HG02870 (cell line): ENCODE data around the gene RRBP1.

Experiments
- ATAC-seq: cut with Tn5 transposase; IDR thresholded peaks from one replicate; pipeline ENCODE4 v1.9.1; 2021; ENCODE audit warnings: mild to moderate bottlenecking, moderate library complexity; ENCODE audit not compliant: unreplicated experiment

RRBP1 gene

DNA sequence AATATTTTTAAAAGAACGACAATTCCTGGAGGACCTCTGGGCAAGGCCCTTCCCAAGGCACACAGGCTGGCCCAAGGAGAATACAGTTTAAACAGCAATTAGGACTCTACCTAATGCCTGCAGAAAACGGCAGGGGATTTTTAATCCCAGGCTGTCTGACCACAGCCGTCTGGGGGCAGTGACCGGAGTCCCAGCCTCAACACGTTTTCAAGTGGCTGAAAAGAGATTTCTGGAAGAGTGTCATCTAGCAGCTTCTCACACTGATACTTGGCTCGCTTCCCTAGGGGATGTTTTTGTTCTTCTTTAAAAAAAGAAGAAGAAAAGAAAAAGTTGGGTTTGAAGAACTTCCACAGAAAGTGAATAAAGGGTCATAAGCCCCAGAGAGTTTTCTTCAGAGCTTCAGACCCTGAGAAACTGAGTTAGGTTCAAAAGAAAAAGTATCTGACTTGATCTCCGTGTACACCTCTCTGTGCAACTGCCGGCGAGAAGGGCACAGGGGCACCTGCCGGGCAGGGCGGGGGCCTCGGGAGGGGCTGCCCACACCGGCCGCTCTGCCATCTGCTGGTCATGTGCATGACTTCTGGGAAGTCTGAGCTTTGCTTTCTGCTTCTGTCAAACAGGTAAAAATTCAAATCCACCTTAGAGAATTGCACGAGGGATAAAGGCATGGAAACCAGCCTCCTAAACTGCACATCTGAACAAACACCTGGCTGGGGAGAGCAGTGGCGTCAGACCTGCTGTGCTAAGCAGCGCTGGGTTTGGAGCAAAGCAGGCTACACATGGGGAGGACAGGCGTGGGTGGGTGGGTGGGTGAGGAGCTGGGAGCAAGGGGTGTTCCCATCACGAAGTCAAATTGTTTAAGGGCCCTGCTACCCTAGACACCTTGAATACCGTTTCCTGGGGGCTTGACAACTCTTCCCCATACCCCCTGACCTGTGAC lies 33.0 kb downstream of the RRBP1 start:
- ATAC-seq: no peak

DNA sequence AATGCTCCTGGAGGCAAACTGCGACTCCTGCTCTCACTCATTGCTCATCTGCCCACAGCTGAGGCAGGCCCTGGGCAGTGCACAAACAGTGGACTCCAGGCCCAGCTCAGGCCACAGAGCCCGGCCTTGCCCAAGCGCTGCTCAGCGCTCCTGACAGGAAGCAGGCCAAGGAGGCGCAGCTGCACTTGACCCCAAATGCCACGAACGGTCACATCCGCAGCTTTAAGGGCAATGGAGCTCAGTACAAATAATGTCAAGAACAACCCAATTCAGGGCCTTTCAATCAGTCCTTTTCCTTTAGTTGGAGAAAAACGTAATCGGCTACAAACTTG lies 33.8 kb downstream of the RRBP1 start:
- no peak for ATAC-seq

GRCh38 chr20:17647391-17648314 lies 34.4 kb downstream of the RRBP1 start:
- ATAC-seq: no peak

GRCh38 chr20:17646961-17647301 lies 35.1 kb downstream of the RRBP1 start:
- ATAC-seq: no peak

DNA sequence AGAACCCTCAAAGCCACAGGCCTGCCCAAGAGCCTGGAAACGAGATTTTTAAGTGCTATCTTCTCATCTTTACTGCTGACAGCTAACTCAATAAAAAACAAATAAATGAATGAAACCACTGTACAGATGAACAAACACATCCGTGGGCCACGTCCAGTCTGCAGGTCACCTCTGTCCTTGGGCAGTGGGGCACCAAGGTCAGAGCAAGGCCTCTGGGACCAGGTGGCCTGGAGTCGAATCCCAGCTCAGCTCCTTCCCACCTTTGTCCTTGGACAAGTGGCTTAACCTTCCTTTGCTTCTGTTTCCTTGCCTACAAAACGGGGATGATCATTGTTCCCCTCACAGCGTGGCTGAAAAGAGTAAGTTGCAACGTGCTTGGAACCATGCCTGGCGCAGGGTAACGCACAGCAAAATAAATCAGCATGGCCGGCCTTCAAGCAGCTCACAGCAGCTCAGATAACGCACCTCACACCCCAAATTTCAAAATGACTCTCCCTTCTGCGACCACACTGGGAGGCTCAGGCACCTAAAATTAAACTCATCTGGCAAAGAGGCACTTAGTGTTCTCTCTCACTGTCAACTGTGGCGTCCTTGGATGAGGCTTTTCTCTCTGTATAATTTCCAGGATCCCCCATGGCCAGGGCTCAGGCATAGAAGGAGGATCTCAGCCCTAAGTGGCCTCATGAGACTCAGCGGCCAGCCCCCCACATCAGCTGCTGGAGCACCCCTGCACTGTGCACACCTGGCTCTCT lies 35.7 kb downstream of the RRBP1 start:
- ATAC-seq: no peak

DNA sequence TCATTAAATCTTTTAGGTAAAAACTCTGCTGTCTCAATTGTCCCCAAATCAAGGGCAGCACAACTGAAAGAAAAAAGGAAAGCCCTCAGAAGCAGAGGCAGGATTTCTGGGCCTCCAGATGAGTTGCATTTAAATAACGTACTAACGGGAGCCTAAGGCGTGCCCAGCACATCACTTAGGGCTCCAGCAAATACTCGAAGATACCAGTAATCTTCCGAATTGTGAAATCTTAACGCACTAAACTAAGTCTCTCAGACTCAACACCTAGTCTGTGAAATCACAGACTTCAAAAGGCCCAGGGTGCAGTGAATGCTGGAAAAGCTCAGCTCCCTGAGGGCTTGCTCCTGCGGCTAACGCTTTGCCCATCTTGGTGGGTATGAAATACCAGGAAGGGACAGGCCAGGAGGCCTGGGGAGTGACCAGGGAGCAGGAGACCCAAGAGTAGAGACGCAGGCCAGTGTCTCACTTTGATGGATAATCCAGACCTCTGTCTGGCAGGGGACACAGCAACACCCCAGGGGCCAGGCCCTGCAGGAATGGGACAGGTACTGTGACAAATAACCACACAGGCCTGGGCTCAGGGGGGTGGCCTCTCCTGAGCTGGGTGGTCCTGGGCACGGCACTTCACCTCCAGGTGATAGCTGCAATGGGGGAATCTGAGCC lies 36.4 kb downstream of the RRBP1 start:
- ATAC-seq: no peak

DNA sequence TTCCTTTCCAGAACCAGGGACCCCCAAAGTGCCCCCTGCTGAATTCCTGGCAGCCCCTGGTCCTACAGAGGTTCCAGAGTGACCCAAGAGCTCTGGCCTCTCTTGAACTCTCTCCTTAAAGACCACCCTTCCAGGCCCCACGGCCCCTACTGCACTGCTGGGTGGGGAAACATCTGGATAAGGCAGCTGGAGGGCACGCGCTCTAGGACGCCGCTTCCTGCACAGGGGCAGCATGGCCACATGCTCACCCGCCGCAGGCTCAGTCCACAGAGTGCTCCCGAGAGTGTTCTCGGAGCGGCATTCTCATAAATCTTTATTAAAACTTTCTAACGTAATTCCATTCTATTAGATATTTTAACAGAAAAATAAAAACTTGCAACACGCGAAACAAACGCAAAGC lies 37.0 kb downstream of the RRBP1 start:
- ATAC-seq: no peak

DNA sequence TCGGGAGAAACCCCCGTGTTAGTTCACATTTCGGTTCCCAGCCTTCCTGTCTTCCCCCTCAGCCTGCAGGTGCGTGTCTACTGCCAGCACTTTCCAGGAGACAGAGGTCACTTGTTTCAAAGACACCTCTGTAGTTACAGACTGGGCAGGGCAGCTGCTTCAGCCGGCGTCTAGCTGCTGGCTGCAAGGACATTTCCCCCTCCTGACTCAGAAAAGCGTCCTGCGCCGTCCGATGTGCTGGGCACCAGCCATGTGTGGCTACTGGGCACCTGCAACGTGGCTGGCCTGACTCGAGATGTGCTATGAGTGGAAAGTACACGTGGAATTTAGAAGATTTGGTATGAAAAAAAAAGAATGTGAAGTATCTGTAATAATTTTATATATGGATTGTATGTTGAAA lies 37.6 kb downstream of the RRBP1 start:
- ATAC-seq: no peak

- no peak for ATAC-seq
Observed at GRCh38 chr20:17643531-17644188, 38.4 kb downstream of the RRBP1 start.

- ATAC-seq: no peak
Observed at GRCh38 chr20:17642404-17643269, 39.4 kb downstream of the RRBP1 start.

- no peak for ATAC-seq
Observed at GRCh38 chr20:17641993-17642392, 40.0 kb downstream of the RRBP1 start.

DNA sequence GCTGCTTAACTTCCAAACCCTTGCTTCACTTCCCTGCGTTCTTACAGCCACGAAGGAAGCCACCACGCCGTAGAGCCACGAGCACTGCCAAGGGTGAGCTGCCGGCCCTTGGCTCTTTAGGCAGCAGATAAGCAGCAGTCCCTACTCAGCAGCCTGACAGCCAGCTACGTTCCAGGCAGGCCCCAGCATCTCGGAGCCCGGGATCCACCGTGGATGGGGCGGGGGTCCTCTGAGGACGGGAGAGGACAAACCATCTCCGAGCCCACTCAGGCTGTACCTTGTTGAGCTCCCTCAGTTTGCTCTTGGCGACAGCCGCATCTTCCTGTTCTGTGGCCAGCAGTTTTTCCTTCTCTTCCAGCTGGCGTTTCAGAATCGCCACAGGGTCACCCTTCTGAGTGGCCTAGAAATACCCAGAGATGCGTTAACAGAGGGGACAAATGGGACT lies 40.5 kb downstream of the RRBP1 start:
- no peak for ATAC-seq

DNA sequence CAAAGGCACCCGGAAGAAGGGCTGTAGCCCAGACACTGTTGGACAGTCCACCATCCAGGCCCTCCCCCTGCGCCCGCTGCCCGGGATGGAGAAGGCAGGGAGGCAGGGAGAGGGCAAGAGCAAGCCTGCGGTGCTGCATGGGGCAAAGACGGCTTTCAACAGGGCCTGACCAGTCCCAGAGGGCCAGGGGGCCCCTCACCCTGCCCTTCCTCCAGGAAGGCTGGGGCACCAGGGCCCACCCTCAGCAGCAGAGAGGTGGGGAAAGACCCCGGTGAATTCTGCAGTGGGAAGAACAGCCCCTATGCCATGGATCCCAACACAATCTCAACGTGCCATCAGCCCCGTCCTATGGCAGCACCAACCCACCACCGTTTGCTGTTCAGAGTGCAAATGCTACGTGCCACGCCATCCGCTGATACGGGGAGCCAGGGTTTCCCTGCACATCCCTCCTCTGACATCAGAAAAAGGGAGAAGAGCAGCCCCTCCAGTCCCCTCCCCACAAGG lies 41.1 kb downstream of the RRBP1 start:
- ATAC-seq: no peak

GRCh38 chr20:17640146-17640874 lies 41.7 kb downstream of the RRBP1 start:
- ATAC-seq: no peak

DNA sequence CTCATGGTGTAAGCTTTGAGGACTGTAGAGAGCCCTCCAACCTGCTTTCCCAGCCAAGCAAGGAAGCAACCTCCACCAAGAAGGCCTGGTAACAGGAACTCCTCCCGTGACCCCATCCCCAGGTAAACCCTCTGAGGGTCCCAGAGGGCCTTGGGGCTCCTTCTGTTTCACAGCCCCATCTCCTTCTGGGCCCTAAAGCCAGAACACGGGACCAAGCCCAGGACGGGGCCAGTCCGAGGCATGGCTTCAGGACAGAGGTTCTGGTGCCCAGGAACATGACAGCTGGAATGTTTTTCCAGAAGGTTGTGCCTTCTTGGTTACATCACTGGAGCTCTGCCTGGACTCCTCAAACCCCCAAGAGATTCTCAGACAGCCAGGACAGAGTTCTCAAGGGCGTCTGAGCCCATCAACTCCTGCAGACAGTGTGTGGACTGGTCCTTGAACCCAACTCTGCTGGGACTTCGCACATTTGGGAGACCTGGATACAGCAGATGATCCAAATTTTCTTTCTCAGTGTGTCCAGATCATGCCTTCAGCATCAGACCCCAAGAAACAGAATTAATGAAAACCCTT lies 43.1 kb downstream of the RRBP1 start:
- ATAC-seq: no peak

DNA sequence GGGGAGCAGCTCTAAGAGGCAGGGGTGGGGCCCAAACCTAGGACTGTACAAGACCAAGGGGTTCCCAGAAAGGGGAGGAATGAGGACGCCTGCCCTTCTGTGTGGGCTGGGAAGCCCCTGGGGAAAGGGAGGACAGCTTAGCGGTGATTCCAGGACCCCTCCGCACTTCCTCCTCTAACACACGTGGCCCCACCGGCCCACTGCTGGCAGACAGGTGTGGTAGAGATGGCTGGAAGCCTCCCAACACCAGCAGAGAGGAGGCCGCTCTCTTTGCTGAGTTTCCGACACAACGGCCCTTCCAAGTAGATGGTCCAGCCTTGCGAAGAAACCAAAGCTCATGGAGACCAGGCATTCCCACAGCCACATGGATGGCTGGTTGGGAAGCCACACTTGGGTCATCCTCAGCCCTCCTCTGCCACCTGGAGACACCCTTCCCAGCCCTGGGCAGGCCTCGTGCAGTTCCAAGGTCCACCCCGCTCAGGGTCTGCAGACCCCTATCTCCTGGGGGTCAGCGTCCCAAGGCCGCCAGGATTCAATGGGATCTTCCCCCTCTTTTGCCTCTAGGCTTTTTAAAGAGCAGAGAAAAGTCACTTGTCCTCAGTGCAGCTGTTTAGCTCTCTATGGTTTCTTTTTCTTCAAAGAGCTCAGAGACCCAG lies 43.9 kb downstream of the RRBP1 start:
- no peak for ATAC-seq

DNA sequence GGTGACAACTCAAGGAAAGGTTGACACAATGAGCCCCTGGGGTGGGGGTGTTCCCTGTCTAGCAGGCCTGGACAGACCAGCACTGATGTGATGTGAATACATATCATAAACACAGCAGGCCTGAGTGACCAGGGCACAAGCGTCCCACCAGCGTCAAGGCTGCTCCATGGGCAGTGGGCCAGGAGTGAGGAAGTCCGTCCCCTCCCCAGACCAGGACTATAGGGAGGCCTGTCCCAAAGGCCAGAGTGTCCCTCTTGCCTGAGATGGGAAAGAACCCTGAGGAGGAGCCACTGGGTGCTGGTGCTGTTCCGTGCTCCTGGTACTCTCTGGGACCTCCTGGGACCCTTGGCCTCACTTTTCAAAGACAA lies 44.6 kb downstream of the RRBP1 start:
- no peak for ATAC-seq
